WTC11 (cell line): Measurements from ENCODE around the gene ZNF407.

ENCODE experiments used
- ATF6 ChIP-seq: sonication (generic); formaldehyde crosslinking; IDR thresholded peaks from 2 replicates; pipeline ENCODE4 v1.8.1; 2023; ENCODE audit warnings: mild to moderate bottlenecking, missing genetic modification reagents
- CREM ChIP-seq: sonication (generic); formaldehyde crosslinking; IDR thresholded peaks from 2 replicates; pipeline ENCODE4 v1.8.1; 2022; ENCODE audit warnings: mild to moderate bottlenecking, missing genetic modification reagents, moderate library complexity
- CTCF ChIP-seq: fragments of 200-600 bp; IDR thresholded peaks from 2 replicates; pipeline ENCODE4 v1.8.0; 2022; ENCODE audit warnings: antibody characterized with exemption
- E2F1 ChIP-seq: sonication (generic); formaldehyde crosslinking; IDR thresholded peaks from 2 replicates; pipeline ENCODE4 v1.8.0; 2022; ENCODE audit warnings: mild to moderate bottlenecking, missing genetic modification reagents
- FOXP4 ChIP-seq: sonication (generic); formaldehyde crosslinking; IDR thresholded peaks from 2 replicates; pipeline ENCODE4 v1.8.0; 2022; ENCODE audit warnings: mild to moderate bottlenecking, missing genetic modification reagents
- MYBL2 ChIP-seq: sonication (generic); formaldehyde crosslinking; IDR thresholded peaks from 2 replicates; pipeline ENCODE4 v1.8.1; 2023; ENCODE audit warnings: mild to moderate bottlenecking, moderate library complexity, missing genetic modification reagents
- NFYB ChIP-seq: sonication (generic); formaldehyde crosslinking; conservative IDR thresholded peaks from 2 replicates; pipeline ENCODE4 v1.8.0; 2022; ENCODE audit warnings: low read depth, missing genetic modification reagents
- NR3C1 ChIP-seq: sonication (generic); formaldehyde crosslinking; conservative IDR thresholded peaks from 2 replicates; pipeline ENCODE4 v1.8.1; 2023; ENCODE audit warnings: low read depth, mild to moderate bottlenecking, missing genetic modification reagents
- ZNF219 ChIP-seq: sonication (generic); formaldehyde crosslinking; IDR thresholded peaks from 2 replicates; pipeline ENCODE4 v1.8.0; 2023; ENCODE audit warnings: missing genetic modification reagents, mild to moderate bottlenecking, borderline replicate concordance

GRCh38 chr18:75090336-75090735 lies 492.7 kb downstream of the ZNF407 start:
- TF ChIP-seq CREM (CRISPR knock-in tag) (no peak), E2F1 (CRISPR knock-in tag) (no peak), MYBL2 (no peak), CTCF (no peak), ATF6 (CRISPR knock-in tag) (no peak), ZNF219 (no peak), NFYB (CRISPR knock-in tag) (no peak), NR3C1 (CRISPR knock-in tag) (no peak), FOXP4 (CRISPR knock-in tag) (no peak)
